Activated CD8-positive, alpha-beta memory T cell treated with anti-CD3 and anti-CD28 coated beads, Interleukin-2, amount 10 ng/mL, durations not matched to agents 7 days and 5 days (primary cell): ENCODE measurements around the gene SRRT. TPM values are rescaled to one million over a fixed set of nuclear protein-coding genes. Genes with fewer than 3 reads are reported as not detected.
A peak's percentile ranks its signal among the peaks of the same experiment; 100 is the strongest.

Experiments
- ATAC-seq: fragments of 150-1000 bp; cut with Tn5 transposase; one replicate; pipeline ENCODE4 v1.10.0; 2021; ENCODE audit warnings: moderate library complexity
- CTCF ChIA-PET: fragments of 350-600 bp; sonication (Branson Sonifier 250); formaldehyde crosslinking; loops from one replicate; lab custom pipeline; 2021; ENCODE audit warnings: antibody characterized with exemption; lab: Charles Lee
- DNase-seq: peaks from one replicate; pipeline ENCODE4 v3.0.0-alpha.2; 2020
- H3K27ac Mint-ChIP-seq: one replicate; pipeline ENCODE4 v1.8.0; 2021; ENCODE audit warnings: mild to moderate bottlenecking, mixed read lengths
- H3K27me3 Mint-ChIP-seq: one replicate; pipeline ENCODE4 v1.8.0; 2021; ENCODE audit warnings: mixed read lengths
- H3K36me3 Mint-ChIP-seq: one replicate; pipeline ENCODE4 v1.8.0; 2021; ENCODE audit warnings: mild to moderate bottlenecking, mixed read lengths
- H3K4me1 Mint-ChIP-seq: one replicate; pipeline ENCODE4 v1.8.0; 2021; ENCODE audit warnings: mixed read lengths
- H3K4me3 Mint-ChIP-seq: one replicate; pipeline ENCODE4 v1.8.0; 2021; ENCODE audit warnings: mild to moderate bottlenecking, moderate library complexity, mixed read lengths
- H3K9me3 Mint-ChIP-seq: one replicate; pipeline ENCODE4 v1.8.0; 2022; ENCODE audit warnings: low read depth, mixed read lengths
- total RNA-seq, 2 experiments: library from RNA; stranded (reverse); gene quantifications; one replicate each; pipeline ENCODE4 v1.2.3, GENCODE V29; 2021

SRRT gene
- total RNA-seq, 2 experiments from 2014 or later = 290 to 312 TPM

DNA sequence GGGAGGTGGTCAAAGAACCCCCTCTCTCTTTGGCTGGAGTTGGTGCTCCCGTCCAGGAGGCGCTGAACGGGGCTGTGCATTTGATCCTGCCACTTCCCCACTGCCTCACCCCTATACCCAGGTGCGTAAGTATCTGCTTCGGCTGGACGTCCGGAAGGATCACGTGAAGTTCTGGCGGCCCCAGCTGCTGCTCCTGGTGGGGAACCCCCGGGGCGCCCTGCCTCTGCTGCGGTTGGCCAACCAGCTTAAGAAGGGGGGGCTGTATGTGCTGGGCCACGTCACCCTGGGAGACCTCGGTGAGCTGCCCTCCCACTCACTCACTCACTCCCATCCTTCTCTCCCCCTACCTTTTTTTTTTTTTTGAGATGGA lies 13.3 kb upstream of the SRRT start:
- Mint-ChIP-seq H3K36me3 (peaks cover 21% of the 10 kb centered on the region), H3K27me3 (no peaks in the 10 kb centered on the region), H3K4me3 (no peak overlapping the region), H3K27ac (no peak overlapping the region), H3K4me1 (peaks cover 2% of the 10 kb centered on the region), H3K9me3 (no peaks in the 10 kb centered on the region)
- CTCF ChIA-PET = no interaction called here
- DNase-seq (no peak), ATAC-seq (no peak)

DNA sequence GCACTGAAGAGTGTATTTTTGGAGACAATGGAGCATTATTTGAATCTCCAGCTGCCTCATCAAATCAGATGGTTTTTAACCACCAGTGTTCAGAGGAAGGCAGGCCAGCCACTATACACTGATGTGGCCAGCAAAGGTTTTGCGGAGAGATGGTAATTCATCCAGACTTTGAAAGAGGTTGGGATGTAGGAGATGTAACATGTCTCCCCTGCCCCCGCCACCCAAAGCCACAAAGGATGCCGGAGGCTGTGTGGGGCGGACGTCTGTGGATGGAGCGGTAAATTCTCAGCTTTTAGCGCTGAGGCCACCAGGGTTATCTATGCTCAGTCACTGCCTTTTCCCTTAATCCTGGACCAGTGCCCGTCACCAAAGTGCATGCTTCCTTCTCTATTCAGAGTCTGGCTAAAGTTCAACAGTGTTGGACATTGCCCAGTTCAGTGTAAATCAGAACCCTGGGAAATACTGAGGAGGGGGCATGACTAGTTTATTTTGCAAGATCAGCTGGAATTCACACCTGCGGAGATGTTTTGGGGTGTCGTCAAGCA lies 11.4 kb upstream of the SRRT start:
- Mint-ChIP-seq H3K4me3 (no peak overlapping the region), H3K4me1 (peaks cover 14% of the 10 kb centered on the region), H3K9me3 (no peaks in the 10 kb centered on the region), H3K27me3 (no peaks in the 10 kb centered on the region), H3K36me3 (peaks cover 17% of the 10 kb centered on the region), H3K27ac (no peak overlapping the region)
- CTCF ChIA-PET = interaction anchor here (3.1 kb wide), 1 partner anchor 12 kb away, joined by 14 read pairs; the partner anchor contains the start of gene SLC12A9
- no peak for ATAC-seq
- DNase-seq = no peak

DNA sequence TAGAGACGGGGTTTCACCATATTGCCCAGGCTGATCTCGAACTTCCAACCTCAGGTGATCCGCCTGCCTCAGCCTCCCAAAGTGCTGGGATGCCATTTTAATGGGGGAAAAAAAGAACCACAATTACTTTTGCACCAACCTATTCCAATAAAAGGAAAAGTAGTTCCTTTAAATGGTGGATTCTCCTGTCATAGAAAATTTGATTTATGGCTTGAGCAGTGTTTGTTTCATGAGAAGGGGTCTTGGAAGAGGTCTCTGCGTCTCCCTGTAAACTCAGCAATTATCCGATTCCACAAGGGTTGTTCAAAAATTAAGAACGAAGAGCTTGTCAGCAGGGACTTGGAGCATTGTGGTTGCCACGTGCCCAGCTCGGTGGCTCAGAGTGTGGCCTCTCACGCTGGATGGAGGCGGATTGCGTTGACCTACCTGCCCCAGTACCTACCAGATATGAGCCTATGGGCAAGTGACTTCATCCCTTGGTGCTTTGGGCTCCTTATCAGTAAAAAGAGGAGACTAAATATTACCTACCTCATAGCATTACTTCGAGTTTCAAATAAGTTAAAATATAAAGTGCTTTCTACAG lies 10.5 kb upstream of the SRRT start:
- Mint-ChIP-seq H3K36me3 (peaks cover 17% of the 10 kb centered on the region), H3K4me1 (peaks cover 19% of the 10 kb centered on the region)

DNA sequence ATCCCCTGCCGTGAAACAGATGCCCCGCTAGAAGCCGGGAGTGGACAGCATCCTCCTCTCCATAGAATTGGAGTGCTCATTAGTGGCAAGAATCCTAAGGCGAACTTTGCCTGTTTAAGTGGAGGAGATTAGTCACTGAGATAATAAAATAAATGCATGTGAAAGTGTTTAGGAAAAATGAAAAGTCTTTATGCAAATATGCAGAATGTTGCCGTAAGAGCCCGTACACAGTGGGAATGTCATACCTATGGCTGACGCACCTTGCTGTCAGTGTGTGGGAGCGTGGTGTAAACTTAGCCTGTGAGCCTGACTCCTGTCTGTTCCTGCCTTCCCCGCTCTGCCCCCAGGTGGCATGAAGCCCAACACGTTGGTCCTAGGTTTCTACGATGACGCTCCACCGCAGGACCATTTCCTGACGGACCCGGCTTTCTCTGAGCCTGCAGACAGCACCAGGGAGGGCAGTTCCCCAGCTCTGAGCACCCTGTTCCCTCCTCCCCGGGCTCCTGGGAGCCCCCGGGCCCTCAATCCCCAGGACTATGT lies 9.5 kb upstream of the SRRT start:
- Mint-ChIP-seq H3K4me1 (peaks cover 20% of the 10 kb centered on the region), H3K9me3 (no peaks in the 10 kb centered on the region), H3K36me3 (peaks cover 12% of the 10 kb centered on the region), H3K27ac (no peak overlapping the region), H3K4me3 (no peak overlapping the region), H3K27me3 (no peaks in the 10 kb centered on the region)
- DNase-seq (no peak), ATAC-seq (no peak)
- CTCF ChIA-PET = interaction anchor here (3.1 kb wide), 1 partner anchor 14 kb away, joined by 14 read pairs; the partner anchor contains the start of gene SLC12A9

More for the DNA sequence above, 10.5 kb upstream of the SRRT start:
- H3K27ac Mint-ChIP-seq = no peak overlapping the region
- no peaks in the 10 kb centered on the region for H3K9me3 Mint-ChIP-seq
- H3K4me3 Mint-ChIP-seq = no peak overlapping the region
- CTCF ChIA-PET = interaction anchor here (0.7 to 3.1 kb wide), 2 partner anchors 13 to 14 kb away, joined by 3 to 14 read pairs; partner anchors contain the start of gene SLC12A9
- DNase-seq (no peak), ATAC-seq (no peak)
- no peaks in the 10 kb centered on the region for H3K27me3 Mint-ChIP-seq

DNA sequence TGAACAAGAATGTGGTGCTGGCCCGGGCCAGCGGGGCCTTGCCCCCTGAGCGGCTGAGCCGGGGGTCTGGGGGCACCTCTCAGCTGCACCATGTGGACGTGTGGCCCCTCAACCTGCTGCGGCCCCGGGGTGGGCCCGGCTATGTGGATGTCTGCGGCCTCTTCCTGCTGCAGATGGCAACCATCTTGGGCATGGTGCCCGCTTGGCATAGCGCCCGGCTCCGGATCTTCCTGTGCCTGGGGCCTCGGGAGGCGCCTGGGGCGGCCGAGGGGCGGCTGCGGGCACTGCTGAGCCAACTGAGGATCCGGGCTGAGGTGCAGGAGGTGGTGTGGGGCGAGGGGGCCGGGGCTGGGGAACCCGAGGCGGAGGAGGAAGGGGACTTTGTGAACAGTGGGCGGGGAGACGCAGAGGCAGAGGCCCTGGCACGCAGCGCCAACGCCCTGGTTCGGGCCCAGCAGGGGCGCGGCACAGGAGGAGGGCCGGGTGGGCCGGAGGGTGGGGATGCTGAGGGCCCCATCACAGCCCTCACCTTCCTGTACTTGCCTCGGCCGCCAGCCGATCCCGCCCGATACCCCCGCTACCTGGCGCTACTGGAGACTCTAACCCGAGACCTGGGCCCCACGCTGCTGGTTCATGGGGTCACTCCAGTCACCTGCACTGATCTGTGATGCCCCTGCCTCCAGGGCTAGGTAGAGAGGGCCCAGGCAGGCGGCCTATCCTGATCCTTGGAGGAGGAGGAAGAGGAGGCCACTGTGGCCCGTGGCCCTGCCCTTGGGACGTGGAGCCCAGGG lies 8.8 kb upstream of the SRRT start:
- peaks cover 12% of the 10 kb centered on the region for H3K36me3 Mint-ChIP-seq
- H3K4me1 Mint-ChIP-seq = peaks cover 22% of the 10 kb centered on the region
- CTCF ChIA-PET = interaction anchor here (1.2 to 3.1 kb wide), 3 partner anchors 14 to 193 kb away, joined by 4 to 14 read pairs (median 8); partner anchors contain the start of gene SLC12A9
- no peak for ATAC-seq
- peak overlapping the region; percentile 92 for H3K27ac Mint-ChIP-seq
- H3K9me3 Mint-ChIP-seq = no peaks in the 10 kb centered on the region
- H3K4me3 Mint-ChIP-seq = peak overlapping the region; percentile 91
- H3K27me3 Mint-ChIP-seq = no peaks in the 10 kb centered on the region
- no peak for DNase-seq

DNA sequence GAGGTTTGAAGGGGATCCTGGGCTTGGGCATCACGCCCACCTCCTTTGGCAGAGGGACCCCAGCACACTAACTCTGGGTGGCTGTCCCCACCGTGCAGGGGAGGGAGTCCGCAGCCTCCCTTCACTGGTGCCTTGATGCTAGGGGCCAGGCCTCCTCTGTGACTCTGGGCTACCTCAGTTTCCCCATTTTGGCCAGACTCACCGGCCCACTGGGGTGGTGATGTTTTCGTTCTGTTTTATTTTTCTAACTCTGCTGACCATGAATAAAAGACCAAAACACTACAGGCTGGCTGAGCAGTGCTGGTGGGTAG lies 8.2 kb upstream of the SRRT start:
- Mint-ChIP-seq H3K27ac (peak overlapping the region; percentile 92), H3K4me1 (peaks cover 22% of the 10 kb centered on the region), H3K4me3 (peak overlapping the region; percentile 91), H3K9me3 (no peaks in the 10 kb centered on the region), H3K36me3 (peaks cover 17% of the 10 kb centered on the region), H3K27me3 (no peaks in the 10 kb centered on the region)
- DNase-seq = no peak
- ATAC-seq = no peak
- CTCF ChIA-PET = interaction anchor here (1.2 to 1.6 kb wide), 2 partner anchors 14 to 192 kb away, joined by 4 to 8 read pairs; partner anchors contain the start of gene SLC12A9

DNA sequence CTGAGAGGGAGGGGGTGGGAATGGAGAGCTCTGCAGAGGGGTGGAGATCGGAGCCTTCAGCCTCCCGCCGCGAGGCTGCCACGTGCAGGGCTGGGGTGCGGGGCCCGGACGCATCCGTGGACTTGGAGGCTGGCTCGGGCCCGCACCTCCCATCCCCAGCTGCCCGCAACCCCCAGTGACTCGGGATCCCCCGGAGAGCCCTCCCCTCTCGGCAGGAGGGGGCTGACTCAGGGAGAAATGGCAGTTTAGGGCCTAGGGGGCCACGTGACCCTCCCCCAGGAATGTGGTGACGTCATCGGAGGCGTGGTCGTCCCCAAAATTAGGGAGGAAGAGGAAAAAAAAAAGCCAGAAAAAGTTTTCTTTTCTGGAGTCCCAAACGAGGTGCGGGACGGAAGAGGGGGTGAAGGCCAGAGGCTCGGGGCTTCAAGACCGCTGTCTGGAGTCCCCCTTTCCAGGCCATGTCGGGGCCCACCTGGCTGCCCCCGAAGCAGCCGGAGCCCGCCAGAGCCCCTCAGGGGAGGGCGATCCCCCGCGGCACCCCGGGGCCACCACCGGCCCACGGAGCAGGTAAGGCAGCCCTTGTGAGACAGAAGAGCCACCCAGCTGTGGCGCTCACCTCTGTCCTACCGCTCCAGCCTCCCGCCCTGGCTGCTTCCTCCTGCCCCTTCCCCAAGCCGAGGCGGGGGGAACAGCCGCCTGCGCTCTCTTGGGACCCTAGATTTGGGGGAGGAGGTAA lies 7.7 kb upstream of the SRRT start, which contains the start of gene TRIP6:
TSS of gene TRIP6 (plus strand) at position 348 of the 736 bp plus-strand sequence. CDS start at position 459, 111 bp downstream.
- peaks cover 19% of the 10 kb centered on the region for H3K36me3 Mint-ChIP-seq
- H3K4me3 Mint-ChIP-seq = peak within 1 kb of the TSS; percentile 91
- CTCF ChIA-PET = interaction anchor here (1.2 to 1.6 kb wide), 2 partner anchors 15 to 192 kb away, joined by 4 to 8 read pairs; partner anchors contain the start of gene SLC12A9
- ATAC-seq = peak; percentile 73
- peak within 1 kb of the TSS; percentile 92 for H3K27ac Mint-ChIP-seq
- DNase-seq = peak; percentile 77
- H3K27me3 Mint-ChIP-seq = no peaks in the 10 kb centered on the region
- peaks cover 22% of the 10 kb centered on the region for H3K4me1 Mint-ChIP-seq
- no peaks in the 10 kb centered on the region for H3K9me3 Mint-ChIP-seq

DNA sequence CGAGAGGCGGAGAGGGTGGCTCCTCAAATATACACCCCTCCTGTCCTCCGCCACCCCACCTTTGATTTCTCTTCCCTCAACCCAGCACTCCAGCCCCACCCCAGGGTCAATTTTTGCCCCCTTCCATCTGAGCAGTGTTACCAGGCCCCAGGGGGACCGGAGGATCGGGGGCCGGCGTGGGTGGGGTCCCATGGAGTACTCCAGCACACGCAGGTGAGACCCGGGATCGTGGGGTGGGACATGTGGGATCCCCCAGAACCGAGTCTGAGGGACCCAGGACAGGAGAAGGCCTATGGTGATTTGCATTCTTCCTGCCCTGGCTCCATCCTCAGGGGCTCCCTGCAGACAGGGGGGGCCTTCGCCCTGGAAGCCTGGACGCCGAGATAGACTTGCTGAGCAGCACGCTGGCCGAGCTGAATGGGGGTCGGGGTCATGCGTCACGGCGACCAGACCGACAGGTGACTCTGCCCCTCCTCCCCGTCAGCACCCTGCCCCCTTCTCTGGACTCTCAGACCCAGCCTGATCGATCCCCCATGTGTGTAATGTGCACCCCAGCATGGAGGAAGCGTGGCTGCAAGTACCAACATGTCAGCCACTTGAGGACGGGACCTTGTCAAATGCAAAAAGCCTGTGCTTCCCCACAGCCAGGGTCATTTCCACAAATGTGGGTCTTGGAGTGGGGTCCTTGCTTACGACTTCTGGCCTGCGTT lies 7.0 kb upstream of the SRRT start:
- H3K27ac Mint-ChIP-seq = peak overlapping the region; percentile 89
- ATAC-seq (peak; percentile 16), DNase-seq (no peak)
- H3K36me3 Mint-ChIP-seq = peaks cover 22% of the 10 kb centered on the region
- H3K4me3 Mint-ChIP-seq = peak overlapping the region; percentile 91
- H3K9me3 Mint-ChIP-seq = no peaks in the 10 kb centered on the region
- CTCF ChIA-PET = interaction anchor here (1.5 to 1.6 kb wide), 2 partner anchors 15 to 162 kb away, joined by 3 to 8 read pairs; partner anchors contain the start of genes POP7 and SLC12A9
- no peaks in the 10 kb centered on the region for H3K27me3 Mint-ChIP-seq
- peaks cover 22% of the 10 kb centered on the region for H3K4me1 Mint-ChIP-seq

DNA sequence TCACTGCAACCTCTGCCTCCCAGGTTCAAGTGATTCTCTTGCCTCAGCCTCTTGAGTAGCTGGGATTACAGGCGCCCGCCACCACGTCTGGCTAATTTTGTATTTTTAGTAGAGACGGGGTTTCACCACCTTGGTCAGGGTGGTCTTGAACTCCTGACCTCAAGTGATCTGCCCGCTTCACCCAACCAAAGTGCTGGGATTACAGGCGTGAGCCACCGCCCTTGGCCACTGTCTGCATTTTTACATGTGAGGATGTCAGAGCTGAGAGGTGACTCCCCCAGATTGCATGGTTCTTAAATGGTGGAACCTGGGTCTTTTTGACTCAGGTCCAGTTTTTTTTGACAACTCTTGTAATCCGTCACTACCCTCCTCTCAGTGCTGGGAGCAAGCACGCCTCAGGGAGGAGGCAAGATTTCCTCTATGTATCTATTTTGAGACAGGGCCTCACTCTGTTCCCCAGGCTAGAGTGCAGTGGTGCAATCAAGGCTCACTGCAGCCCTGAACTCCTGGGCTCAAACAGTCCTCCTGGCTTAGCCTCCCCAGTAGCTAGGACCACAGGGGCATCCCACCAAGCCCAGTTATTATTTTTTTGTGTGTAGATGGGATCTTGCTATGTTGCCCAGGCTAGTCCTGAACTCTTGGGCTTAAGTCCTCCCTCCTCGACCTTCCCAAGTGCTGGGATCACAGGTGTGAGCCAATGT lies 1.2 kb upstream of the SRRT start:
- no peaks in the 10 kb centered on the region for H3K27me3 Mint-ChIP-seq
- H3K36me3 Mint-ChIP-seq = peaks cover 58% of the 10 kb centered on the region
- DNase-seq (no peak), ATAC-seq (no peak)
- H3K27ac Mint-ChIP-seq = peak overlapping the region; percentile 100
- H3K9me3 Mint-ChIP-seq = no peaks in the 10 kb centered on the region
- CTCF ChIA-PET = no interaction called here
- H3K4me1 Mint-ChIP-seq = peaks cover 47% of the 10 kb centered on the region
- peak overlapping the region; percentile 100 for H3K4me3 Mint-ChIP-seq

DNA sequence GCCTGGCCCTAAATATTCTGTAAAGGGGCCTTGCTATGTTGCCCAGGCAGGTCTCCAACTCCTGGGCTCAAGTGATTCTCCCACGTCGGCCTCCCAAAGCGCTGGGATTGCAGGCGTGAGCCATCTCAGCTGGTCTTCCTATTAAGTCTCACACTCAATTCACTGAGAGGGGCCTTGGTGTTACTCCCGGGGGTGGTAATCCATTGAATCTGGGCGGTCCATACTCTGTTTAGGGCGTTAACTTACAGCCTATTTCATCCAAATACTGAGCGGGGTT lies 665 bp upstream of the SRRT start:
- no peaks in the 10 kb centered on the region for H3K9me3 Mint-ChIP-seq
- ATAC-seq (peak; percentile 0), DNase-seq (no peak)
- peak overlapping the region; percentile 100 for H3K4me3 Mint-ChIP-seq
- CTCF ChIA-PET = interaction anchor here (1.1 kb wide), 1 partner anchor 210 kb away, joined by 3 read pairs; no protein-coding TSS in a partner anchor
- peak overlapping the region; percentile 100 for H3K27ac Mint-ChIP-seq
- H3K27me3 Mint-ChIP-seq = no peaks in the 10 kb centered on the region
- peaks cover 48% of the 10 kb centered on the region for H3K4me1 Mint-ChIP-seq
- H3K36me3 Mint-ChIP-seq = peaks cover 61% of the 10 kb centered on the region

DNA sequence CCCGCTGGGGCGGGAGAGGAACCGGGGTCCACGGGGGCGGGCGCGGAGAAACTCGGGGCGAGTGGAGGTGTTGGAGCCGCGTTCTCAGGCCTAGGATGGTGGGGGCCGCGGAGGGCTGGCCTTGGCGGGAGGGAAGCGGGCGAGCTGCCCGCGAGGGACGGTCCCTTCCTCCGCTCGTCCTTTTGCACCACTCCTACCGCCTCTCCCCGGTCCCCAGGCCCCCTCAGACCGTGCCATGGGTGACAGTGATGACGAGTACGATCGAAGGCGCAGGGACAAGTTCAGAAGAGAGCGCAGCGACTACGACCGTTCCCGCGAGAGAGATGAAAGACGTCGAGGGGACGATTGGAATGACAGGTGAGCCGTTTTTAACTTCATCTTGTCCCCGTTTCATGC lies 451 bp downstream of the SRRT start:
- peak; percentile 48 for ATAC-seq
- DNase-seq = peak; percentile 68
- peak overlapping the region; percentile 100 for H3K27ac Mint-ChIP-seq
- no peaks in the 10 kb centered on the region for H3K27me3 Mint-ChIP-seq
- peaks cover 66% of the 10 kb centered on the region for H3K36me3 Mint-ChIP-seq
- peak overlapping the region; percentile 100 for H3K4me3 Mint-ChIP-seq
- CTCF ChIA-PET = interaction anchor here (1.1 to 5.3 kb wide), 7 partner anchors 9 to 209 kb away, joined by 3 to 44 read pairs (median 5); partner anchors contain the start of genes ACHE, POP7, SLC12A9 and UFSP1
- no peaks in the 10 kb centered on the region for H3K9me3 Mint-ChIP-seq
- peaks cover 55% of the 10 kb centered on the region for H3K4me1 Mint-ChIP-seq

DNA sequence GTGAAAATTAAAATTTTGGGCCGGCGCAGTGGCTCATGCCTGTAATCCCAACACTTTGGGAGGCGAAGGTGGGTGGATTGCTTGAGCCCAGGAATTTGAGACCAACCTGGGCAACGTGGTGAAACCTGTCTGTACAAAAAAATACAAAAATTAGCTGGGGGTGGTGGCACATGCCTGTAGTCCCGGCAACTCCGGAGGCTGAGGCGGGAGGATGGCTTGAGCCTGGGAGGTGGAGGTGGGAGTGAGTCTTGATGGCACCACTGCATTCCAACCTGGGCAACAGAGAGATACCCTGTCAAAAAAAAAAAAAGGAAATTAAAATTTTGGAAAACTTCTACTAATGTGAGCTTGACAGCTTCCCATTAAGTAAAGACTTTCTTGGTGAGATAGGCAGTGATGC lies 3.1 kb downstream of the SRRT start:
- CTCF ChIA-PET = interaction anchor here (1.3 to 5.3 kb wide), 4 partner anchors 11 to 207 kb away, joined by 3 to 44 read pairs (median 4); partner anchors contain the start of genes POP7, SLC12A9 and UFSP1
- Mint-ChIP-seq H3K4me1 (peaks cover 64% of the 10 kb centered on the region), H3K4me3 (peak overlapping the region; percentile 28), H3K36me3 (peaks cover 69% of the 10 kb centered on the region), H3K9me3 (no peaks in the 10 kb centered on the region), H3K27ac (no peak overlapping the region), H3K27me3 (no peaks in the 10 kb centered on the region)
- DNase-seq = no peak
- no peak for ATAC-seq
